NCI-H524 treated with DMSO at 0.1 percent for 48 hours (cell line): ENCODE measurements around the gene STOX2.

Experiments
- DNase-seq: peaks from one replicate; lab custom pipeline; 2025; lab: John Stamatoyannopoulos, UW

Gene STOX2

DNA sequence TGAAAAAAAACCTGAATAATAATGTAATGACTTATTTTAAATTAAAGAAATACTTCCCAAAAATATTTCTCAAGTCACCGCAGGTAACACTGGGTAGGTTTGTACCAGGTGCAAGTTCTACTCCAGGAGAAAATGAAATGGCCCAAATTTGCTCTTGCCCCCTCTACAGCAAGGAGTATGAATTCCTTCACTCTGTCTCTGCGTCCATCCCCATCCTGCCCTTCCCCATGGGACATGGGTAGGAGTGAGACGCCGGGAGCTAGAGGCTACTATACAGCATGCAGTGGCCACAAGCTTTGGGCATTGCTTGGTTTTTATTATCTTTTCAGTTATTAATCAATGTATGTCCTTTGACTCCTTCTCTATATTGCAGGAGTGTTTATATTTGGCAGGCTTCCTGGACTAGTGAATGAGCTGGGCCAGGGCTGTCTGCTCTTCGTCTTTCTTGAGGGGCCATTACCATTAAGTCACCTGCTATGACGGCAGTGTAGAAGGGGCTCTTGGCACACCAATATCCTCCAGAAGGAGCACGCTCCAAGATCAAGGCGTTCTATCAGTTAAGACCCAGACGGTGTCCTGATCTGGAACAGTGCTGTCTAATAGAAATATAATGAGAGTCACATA lies 162.9 kb downstream of the STOX2 start:
- no peak for DNase-seq
